H1 (cell line): ENCODE data around the gene PRKAR2B. TPM values are rescaled to one million over a fixed set of nuclear protein-coding genes. Genes with fewer than 3 reads are reported as not detected.

Experiments
- CTCF ChIA-PET: fragments of 300-600 bp; sonication (Branson Sonifier 250); formaldehyde crosslinking; loops from one replicate; lab custom pipeline; 2021; ENCODE audit not compliant: partially characterized antibody; lab: Charles Lee
- POLR2A ChIA-PET: fragments of 300-600 bp; sonication (Branson Sonifier 250); formaldehyde crosslinking; loops from one replicate; lab custom pipeline; 2021; ENCODE audit warnings: inconsistent platforms; ENCODE audit not compliant: partially characterized antibody; lab: Charles Lee
- DNase-seq, 2 experiments: peaks; one replicate each; pipeline versions ENCODE4 v3.0.0 to v3.0.0-alpha.2; 2010 to 2022; ENCODE audit warnings: low spot score in 2 of 2, low read depth in 1 of 2, mixed read lengths in 1 of 2
- FAIRE-seq: peaks from 2 replicates; lab custom pipeline; 2011; peaks lifted over from hg19 to GRCh38; lab: Jason Lieb, UNC
- H2AFZ ChIP-seq: 2 replicates; pipeline ENCODE4 v1.8.1; 2012; ENCODE audit warnings: low read length, inconsistent platforms
- H2AK5ac ChIP-seq: 2 replicates; pipeline ENCODE4 v1.6.1; 2013; ENCODE audit warnings: low read depth, low read length
- H2BK120ac ChIP-seq: replicated peaks from 2 replicates; pipeline ENCODE3; 2013; ENCODE audit warnings: low read depth, low read length, inconsistent platforms
- H2BK12ac ChIP-seq: 2 replicates; pipeline ENCODE4 v1.6.1; 2013; ENCODE audit warnings: low read depth, low read length
- H2BK15ac ChIP-seq: 2 replicates; pipeline ENCODE4 v1.6.1; 2013; ENCODE audit warnings: low read length
- H2BK20ac ChIP-seq: 2 replicates; pipeline ENCODE4 v1.6.1; 2013; ENCODE audit warnings: low read length
- H2BK5ac ChIP-seq: 2 replicates; pipeline ENCODE4 v1.6.1; 2013; ENCODE audit warnings: low read depth, low read length
- H3K14ac ChIP-seq: 2 replicates; pipeline ENCODE4 v1.6.1; 2013; ENCODE audit warnings: inconsistent platforms; ENCODE audit not compliant: insufficient read length
- H3K18ac ChIP-seq: 2 replicates; pipeline ENCODE4 v1.6.1; 2013; ENCODE audit warnings: low read length; ENCODE audit errors: extremely low read depth
- H3K23ac ChIP-seq: 2 replicates; pipeline ENCODE4 v1.6.1; 2013; ENCODE audit warnings: inconsistent platforms; ENCODE audit not compliant: insufficient read length
- H3K23me2 ChIP-seq: 2 replicates; pipeline ENCODE4 v1.6.1; 2013; ENCODE audit warnings: low read depth, low read length
- H3K27ac ChIP-seq: 2 replicates; pipeline ENCODE4 v1.6.1; 2011; ENCODE audit warnings: low read depth, low read length, inconsistent platforms
- H3K27me3 ChIP-seq, 4 experiments: replicated peaks in 1 of 4; 1 replicate in 1 of 4; 2 replicates in 3 of 4; pipeline versions ENCODE4 v1.6.1 to v1.8.1; 2011 to 2013; ENCODE audit warnings: low read length in 3 of 4, mild to moderate bottlenecking in 3 of 4, inconsistent platforms in 2 of 4, mixed read lengths in 2 of 4, moderate library complexity in 1 of 4; ENCODE audit not compliant: control insufficient read depth in 3 of 4, insufficient read depth in 3 of 4; ENCODE audit errors: extremely low read depth in 1 of 4
- H3K36me3 ChIP-seq, 4 experiments: 2 replicates each; pipeline versions ENCODE4 v1.6.1 to v1.8.1; 2011 to 2013; ENCODE audit warnings: mild to moderate bottlenecking in 4 of 4, low read length in 3 of 4, moderate library complexity in 2 of 4, control low read depth in 1 of 4, inconsistent platforms in 1 of 4; ENCODE audit not compliant: insufficient read depth in 4 of 4, control insufficient read depth in 2 of 4
- H3K4ac ChIP-seq: replicated peaks from 2 replicates; pipeline ENCODE3; 2013; ENCODE audit warnings: low read length, low read depth, mixed read lengths, inconsistent platforms; ENCODE audit not compliant: insufficient read length
- H3K4me1 ChIP-seq, 4 experiments: replicated peaks in 1 of 4; 1 replicate in 1 of 4; 2 replicates in 3 of 4; pipeline versions ENCODE4 v1.6.1 to v1.8.1; 2011 to 2013; ENCODE audit warnings: low read length in 3 of 4, inconsistent platforms in 2 of 4, mixed read lengths in 1 of 4; ENCODE audit not compliant: insufficient read depth in 4 of 4, control insufficient read depth in 3 of 4
- H3K4me2 ChIP-seq, 2 experiments: 2 replicates each; pipeline versions ENCODE4 v1.6.1 to v1.8.1; 2011 to 2013; ENCODE audit warnings: low read depth in 2 of 2, low read length in 2 of 2, control low read depth in 1 of 2, inconsistent platforms in 1 of 2, mild to moderate bottlenecking in 1 of 2; ENCODE audit not compliant: insufficient read depth in 1 of 2
- H3K4me3 ChIP-seq, 4 experiments: fragments of 200-600, 300-600 bp in 1 of 4; sonication (generic), shearing (Covaris generic), sonication (Bioruptor Twin) in 1 of 4; 2 replicates each; pipeline versions ENCODE4 v1.5.1 to v1.8.1; 2011 to 2016; ENCODE audit warnings: low read length in 4 of 4, low read depth in 3 of 4, control low read depth in 2 of 4, inconsistent platforms in 2 of 4, mild to moderate bottlenecking in 2 of 4, mixed read lengths in 1 of 4, moderate library complexity in 1 of 4; ENCODE audit not compliant: insufficient read depth in 2 of 4; ENCODE audit errors: extremely low read depth in 1 of 4
- H3K56ac ChIP-seq: replicated peaks from 2 replicates; pipeline ENCODE3; 2013; ENCODE audit warnings: low read depth, mild to moderate bottlenecking, mixed read lengths, low read length, inconsistent platforms; ENCODE audit not compliant: insufficient read length
- H3K79me1 ChIP-seq: 2 replicates; pipeline ENCODE4 v1.6.1; 2013; ENCODE audit warnings: low read depth, low read length, control low read depth
- H3K79me2 ChIP-seq, 2 experiments: 2 replicates each; pipeline versions ENCODE4 v1.6.1 to v1.8.1; 2012 to 2013; ENCODE audit warnings: low read length in 2 of 2, mild to moderate bottlenecking in 2 of 2, inconsistent platforms in 1 of 2; ENCODE audit not compliant: insufficient read depth in 2 of 2, control insufficient read depth in 1 of 2
- H3K9ac ChIP-seq, 4 experiments: replicated peaks in 1 of 4; 1 replicate in 1 of 4; 2 replicates in 3 of 4; pipeline versions ENCODE4 v1.6.1 to v1.8.1; 2011 to 2013; ENCODE audit warnings: low read depth in 3 of 4, low read length in 3 of 4, control low read depth in 2 of 4, mild to moderate bottlenecking in 2 of 4, moderate library complexity in 2 of 4, inconsistent platforms in 1 of 4; ENCODE audit errors: extremely low read depth in 1 of 4
- H3K9me3 ChIP-seq, 2 experiments: 2 replicates each; pipeline versions ENCODE4 v1.6.1 to v1.8.1; 2012 to 2013; ENCODE audit warnings: mild to moderate bottlenecking in 2 of 2, moderate library complexity in 2 of 2, control low read depth in 1 of 2, inconsistent platforms in 1 of 2, low read depth in 1 of 2, low read length in 1 of 2, mixed read lengths in 1 of 2; ENCODE audit not compliant: insufficient read depth in 2 of 2
- H4K20me1 ChIP-seq, 2 experiments: replicated peaks in 1 of 2; 2 replicates each; pipeline versions ENCODE3 to v1.8.1; 2011 to 2013; ENCODE audit warnings: inconsistent platforms in 2 of 2, low read length in 2 of 2, mild to moderate bottlenecking in 1 of 2; ENCODE audit not compliant: insufficient read depth in 2 of 2, control insufficient read depth in 1 of 2
- H4K5ac ChIP-seq: 2 replicates; pipeline ENCODE4 v1.6.1; 2013; ENCODE audit warnings: low read length, low read depth, mixed read lengths, inconsistent platforms; ENCODE audit not compliant: insufficient read length
- H4K8ac ChIP-seq: 2 replicates; pipeline ENCODE4 v1.8.0; 2013; ENCODE audit warnings: mild to moderate bottlenecking, moderate library complexity, low read length, inconsistent platforms; ENCODE audit not compliant: insufficient read depth; ENCODE audit errors: extremely low read depth
- H4K91ac ChIP-seq: replicated peaks from 2 replicates; pipeline ENCODE3; 2013; ENCODE audit warnings: low read length, mixed read lengths, inconsistent platforms; ENCODE audit not compliant: insufficient read length
- MAFK ChIP-seq: IDR thresholded peaks from 2 replicates; pipeline ENCODE4 v1.6.1; 2012; ENCODE audit warnings: low read depth, mild to moderate bottlenecking, improper control_type of control experiment, low read length
- TAF1 ChIP-seq: IDR thresholded peaks from 2 replicates; pipeline ENCODE4 v1.6.1; 2011; ENCODE audit warnings: mild to moderate bottlenecking, low read depth, low read length
- ZNF274 ChIP-seq: IDR thresholded peaks from 2 replicates; pipeline ENCODE4 v1.7.0; 2012; ENCODE audit warnings: low read length, borderline replicate concordance; ENCODE audit errors: extremely low read depth
- polyA plus RNA-seq, 7 experiments: library from polyadenylated mRNA; depleted of rRNA in 3 of 7; stranded (reverse) in 5 of 7; unstranded in 2 of 7; fragments of >200 nt in 5 of 7; fragments of 200-250 nt in 2 of 7; gene quantifications; 1 replicate in 5 of 7; 2 replicates in 1 of 7; 4 replicates in 1 of 7; pipeline versions ENCODE4 v1.2.1 to v1.2.3, GENCODE V29; 2011 to 2013; ENCODE audit warnings: missing spikeins in 2 of 7, mixed read lengths in 2 of 7
- total RNA-seq: library from RNA; stranded (reverse); fragmentation: NEBNext Ultra II Directional; extraction: Animal tissue kit (Norgen Biotek cat#: 25700); gene quantifications from 2 replicates; pipeline ENCODE4 v1.2.1, GENCODE V29; 2021

The PRKAR2B gene
- total and polyA plus RNA-seq, 2 of the 8 experiments (the other 6 are each of a cell fraction or from before 2014, with no cell fraction given), result 10.4 to 37.0 TPM

DNA sequence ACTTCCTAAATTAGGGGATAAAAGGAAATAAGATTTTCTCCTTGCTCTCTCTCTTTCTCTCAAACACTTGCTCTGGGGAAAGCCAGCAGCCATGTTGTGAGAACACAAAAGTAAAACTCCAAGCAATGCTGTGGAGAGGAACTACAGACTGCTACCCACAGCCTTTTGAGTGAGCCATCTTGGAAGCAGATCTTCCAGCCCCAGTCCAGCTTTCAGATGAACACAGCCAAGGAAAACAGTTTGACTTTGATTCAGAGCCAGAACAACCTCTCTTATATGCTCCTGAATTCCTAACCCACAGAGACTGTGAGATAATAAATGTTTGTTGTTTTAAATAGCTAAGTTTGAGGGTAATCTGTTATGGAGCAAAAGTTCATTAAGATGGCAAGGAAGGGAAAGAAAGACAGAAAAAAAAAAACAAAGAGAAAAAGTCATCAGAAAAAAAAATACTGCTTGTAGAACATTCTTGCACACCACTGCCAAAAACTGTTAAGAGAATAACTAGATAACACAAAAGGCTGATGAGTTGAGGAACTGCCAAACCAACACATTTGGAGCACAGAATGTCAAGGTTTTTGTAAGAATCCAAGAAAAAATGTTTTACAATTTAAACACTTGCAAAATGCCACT lies 20.9 kb upstream of the PRKAR2B start:
- CTCF ChIA-PET, result interaction anchor here (0.7 to 1.4 kb wide), 4 partner anchors 18 to 145 kb away, joined by 3 to 4 read pairs (median 3); no protein-coding TSS in a partner anchor
- Histone ChIP-seq H2BK120ac (no peak overlapping the region), H3K79me2 (no peaks in the 10 kb centered on the region)

More for the DNA sequence above, 20.9 kb upstream of the PRKAR2B start:
- Histone ChIP-seq H4K20me1 (no peaks in the 10 kb centered on the region), H4K8ac (no peak overlapping the region), H3K36me3 (no peaks in the 10 kb centered on the region), H3K23me2 (no peaks in the 10 kb centered on the region; the same call in 1 of the 2 replicates), H2BK5ac (no peak overlapping the region), H2BK15ac (no peak overlapping the region), H3K27ac (no peak overlapping the region), H2BK20ac (no peak overlapping the region), H3K4me1 (no peaks in the 10 kb centered on the region; a peak in 1 of 7 replicates), H3K9me3 (no peaks in the 10 kb centered on the region), H3K4me3 (no peak overlapping the region), H3K27me3 (no peaks in the 10 kb centered on the region), H3K18ac (no peak overlapping the region), H2BK12ac (no peak overlapping the region), H3K14ac (no peak overlapping the region), H2AK5ac (no peak overlapping the region), H2AFZ (no peak overlapping the region), H4K91ac (no peak overlapping the region), H3K56ac (no peak overlapping the region), H3K4me2 (no peak overlapping the region), H3K9ac (no peak overlapping the region), H3K4ac (no peak overlapping the region), H3K23ac (no peak overlapping the region), H3K79me1 (no peaks in the 10 kb centered on the region), H4K5ac (no peak overlapping the region)
- FAIRE-seq, result no peak
- no peak for DNase-seq
- POLR2A ChIA-PET, result no interaction called here
- TF ChIP-seq ZNF274, result no peak
- no peak for TF ChIP-seq TAF1
- TF ChIP-seq MAFK, result no peak
